T47D (cell line): ENCODE data around the gene KCNMB1.

Experiments used
- DNase-seq, 2 experiments: peaks; one replicate each; pipeline versions ENCODE4 v3.0.0 to v3.0.0-alpha.2; 2011 to 2012; ENCODE audit warnings: low read depth in 1 of 2, low spot score in 1 of 2
- JUND ChIP-seq: IDR thresholded peaks from 2 replicates; pipeline ENCODE4 v1.6.1; 2012; ENCODE audit warnings: low read depth
- in situ Hi-C: cut with HindIII; loops from 2 replicates; pipeline ENCODE4 v1.10.0; 2016; ENCODE audit warnings: low sequenced_read_pairs, low pct_unique_long_range_greater_than_20kb

KCNMB1 gene

GRCh38 chr5:170327829-170328228, 61.3 kb downstream of the KCNMB1 start:
- in situ Hi-C loops, result no loop called here
- DNase-seq, result no peak

GRCh38 chr5:170327168-170327567, 62.0 kb downstream of the KCNMB1 start:
- in situ Hi-C loops, result no loop called here
- no peak for DNase-seq
- TF ChIP-seq JUND, result no peak

More at GRCh38 chr5:170327829-170328228, 61.3 kb downstream of the KCNMB1 start:
- no peak for TF ChIP-seq JUND
